NCI-H2081 treated with DMSO at 0.1 percent for 48 hours (cell line): Measurements from ENCODE around the gene PTPRO.

Source experiments
- DNase-seq: peaks from one replicate; lab custom pipeline; 2025; lab: John Stamatoyannopoulos, UW

Gene PTPRO

GRCh38 chr12:15322164-15323061, at the start of gene PTPRO:
PTPRO (plus strand) TSS chr12:15322508.
- no peak for DNase-seq

GRCh38 chr12:15273896-15274295, 48.4 kb upstream of the PTPRO start:
- no peak for DNase-seq

GRCh38 chr12:15274561-15274967, 47.7 kb upstream of the PTPRO start:
- no peak for DNase-seq

GRCh38 chr12:15276088-15276698, 46.1 kb upstream of the PTPRO start:
- no peak for DNase-seq

- peak; percentile 76 for DNase-seq
Observed at GRCh38 chr12:15278816-15279658, 43.3 kb upstream of the PTPRO start.

GRCh38 chr12:15280930-15281329, 41.4 kb upstream of the PTPRO start:
- no peak for DNase-seq

- DNase-seq = no peak
Observed at GRCh38 chr12:15289192-15289591, 33.1 kb upstream of the PTPRO start.

GRCh38 chr12:15293731-15294130, 28.6 kb upstream of the PTPRO start:
- no peak for DNase-seq

- DNase-seq = no peak
Observed at GRCh38 chr12:15299947-15300346, 22.4 kb upstream of the PTPRO start.

GRCh38 chr12:15304296-15304695, 18.0 kb upstream of the PTPRO start:
- no peak for DNase-seq

- no peak for DNase-seq
Observed at GRCh38 chr12:15306605-15307004, 15.7 kb upstream of the PTPRO start.

GRCh38 chr12:15307079-15307478, 15.2 kb upstream of the PTPRO start:
- no peak for DNase-seq

- DNase-seq = no peak
Observed at GRCh38 chr12:15318841-15319240, 3.5 kb upstream of the PTPRO start.

- DNase-seq = no peak
Observed at GRCh38 chr12:15320881-15321280, 1.4 kb upstream of the PTPRO start.

GRCh38 chr12:15323480-15323879, 1.2 kb downstream of the PTPRO start:
- DNase-seq = no peak

- no peak for DNase-seq
Observed at GRCh38 chr12:15329891-15330290, 7.6 kb downstream of the PTPRO start.

- DNase-seq = no peak
Observed at GRCh38 chr12:15334225-15334624, 11.9 kb downstream of the PTPRO start.

GRCh38 chr12:15335959-15336358, 13.7 kb downstream of the PTPRO start:
- DNase-seq = no peak

GRCh38 chr12:15336768-15337553, 14.7 kb downstream of the PTPRO start:
- no peak for DNase-seq

- DNase-seq = no peak
Observed at GRCh38 chr12:15341371-15341770, 19.1 kb downstream of the PTPRO start.

- no peak for DNase-seq
Observed at GRCh38 chr12:15344561-15344960, 22.3 kb downstream of the PTPRO start.

- no peak for DNase-seq
Observed at GRCh38 chr12:15346488-15346887, 24.2 kb downstream of the PTPRO start.
